DMS79 treated with DMSO at 0.1 percent for 48 hours (cell line): ENCODE measurements around the gene ARHGEF6.

ENCODE experiments used
- DNase-seq: peaks from one replicate; lab custom pipeline; 2025; lab: John Stamatoyannopoulos, UW

The ARHGEF6 gene

GRCh38 chrX:136745215-136746173, 35.2 kb downstream of the ARHGEF6 start:
- DNase-seq = no peak

GRCh38 chrX:136742721-136743379, 37.9 kb downstream of the ARHGEF6 start:
- no peak for DNase-seq

- DNase-seq = no peak
Observed at GRCh38 chrX:136738049-136738729, 42.5 kb downstream of the ARHGEF6 start.

GRCh38 chrX:136736690-136737089, 44.0 kb downstream of the ARHGEF6 start:
- no peak for DNase-seq

- DNase-seq = no peak
Observed at GRCh38 chrX:136735601-136736000, 45.1 kb downstream of the ARHGEF6 start.

GRCh38 chrX:136733613-136734012, 47.1 kb downstream of the ARHGEF6 start:
- no peak for DNase-seq

GRCh38 chrX:136731798-136732197, 48.9 kb downstream of the ARHGEF6 start:
- no peak for DNase-seq

- no peak for DNase-seq
Observed at GRCh38 chrX:136731207-136731782, 49.4 kb downstream of the ARHGEF6 start.

GRCh38 chrX:136728393-136728792, 52.3 kb downstream of the ARHGEF6 start:
- DNase-seq = no peak

- DNase-seq = no peak
Observed at GRCh38 chrX:136725441-136726104, 55.2 kb downstream of the ARHGEF6 start.

- no peak for DNase-seq
Observed at GRCh38 chrX:136718091-136718490, 62.6 kb downstream of the ARHGEF6 start.

GRCh38 chrX:136714626-136715599, 65.8 kb downstream of the ARHGEF6 start:
- DNase-seq = no peak

- DNase-seq = no peak
Observed at GRCh38 chrX:136712650-136713310, 68.0 kb downstream of the ARHGEF6 start.

GRCh38 chrX:136711147-136711546, 69.6 kb downstream of the ARHGEF6 start:
- DNase-seq = no peak

- no peak for DNase-seq
Observed at GRCh38 chrX:136710325-136710951, 70.3 kb downstream of the ARHGEF6 start.

GRCh38 chrX:136708348-136708747, 72.4 kb downstream of the ARHGEF6 start:
- DNase-seq = no peak

- no peak for DNase-seq
Observed at GRCh38 chrX:136697156-136697555, 83.6 kb downstream of the ARHGEF6 start.

- peak; percentile 25 for DNase-seq
Observed at GRCh38 chrX:136694431-136695087, 86.2 kb downstream of the ARHGEF6 start.

GRCh38 chrX:136692271-136692670, 88.5 kb downstream of the ARHGEF6 start:
- DNase-seq = no peak
